Measurements from ENCODE around the gene STOX2. TPM values are rescaled to one million over a fixed set of nuclear protein-coding genes. Genes with fewer than 3 reads are reported as not detected.

The STOX2 gene
- total RNA-seq, 1 donor: 1.5 TPM

DNA sequence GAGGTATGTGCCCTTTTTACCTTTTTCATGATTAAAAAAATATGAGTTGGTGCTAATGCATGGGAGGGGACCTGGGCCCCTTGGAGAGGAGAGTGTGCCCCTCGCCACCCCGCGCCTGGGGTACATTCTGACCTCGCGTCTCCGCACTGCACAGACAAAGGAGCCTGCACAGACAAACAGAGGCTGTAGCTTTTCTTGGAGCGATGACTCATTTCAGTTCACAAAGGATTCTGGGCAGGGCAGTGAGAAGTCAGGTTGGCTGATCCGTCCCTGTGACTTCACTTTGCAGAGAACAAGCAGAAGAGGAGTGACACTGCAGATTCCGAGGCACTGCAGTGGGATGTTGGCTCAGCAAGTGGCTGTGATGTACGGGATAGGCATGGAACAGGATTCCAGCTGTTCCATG lies 82.9 kb downstream of the STOX2 start:
- TF ChIP-seq, protein P1, sequence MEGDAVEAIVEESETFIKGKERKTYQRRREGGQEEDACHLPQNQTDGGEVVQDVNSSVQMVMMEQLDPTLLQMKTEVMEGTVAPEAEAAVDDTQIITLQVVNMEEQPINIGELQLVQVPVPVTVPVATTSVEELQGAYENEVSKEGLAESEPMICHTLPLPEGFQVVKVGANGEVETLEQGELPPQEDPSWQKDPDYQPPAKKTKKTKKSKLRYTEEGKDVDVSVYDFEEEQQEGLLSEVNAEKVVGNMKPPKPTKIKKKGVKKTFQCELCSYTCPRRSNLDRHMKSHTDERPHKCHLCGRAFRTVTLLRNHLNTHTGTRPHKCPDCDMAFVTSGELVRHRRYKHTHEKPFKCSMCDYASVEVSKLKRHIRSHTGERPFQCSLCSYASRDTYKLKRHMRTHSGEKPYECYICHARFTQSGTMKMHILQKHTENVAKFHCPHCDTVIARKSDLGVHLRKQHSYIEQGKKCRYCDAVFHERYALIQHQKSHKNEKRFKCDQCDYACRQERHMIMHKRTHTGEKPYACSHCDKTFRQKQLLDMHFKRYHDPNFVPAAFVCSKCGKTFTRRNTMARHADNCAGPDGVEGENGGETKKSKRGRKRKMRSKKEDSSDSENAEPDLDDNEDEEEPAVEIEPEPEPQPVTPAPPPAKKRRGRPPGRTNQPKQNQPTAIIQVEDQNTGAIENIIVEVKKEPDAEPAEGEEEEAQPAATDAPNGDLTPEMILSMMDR (IDR thresholded peaks at IDR 0.05; ENCODE audit: insufficient read depth, low read length): no peak
- H3K4me3 ChIP-seq (ENCODE audit: low read depth, low read length): peak overlapping the region; percentile 58
- peak; percentile 95 for DNase-seq (ENCODE audit: low read depth)

DNA sequence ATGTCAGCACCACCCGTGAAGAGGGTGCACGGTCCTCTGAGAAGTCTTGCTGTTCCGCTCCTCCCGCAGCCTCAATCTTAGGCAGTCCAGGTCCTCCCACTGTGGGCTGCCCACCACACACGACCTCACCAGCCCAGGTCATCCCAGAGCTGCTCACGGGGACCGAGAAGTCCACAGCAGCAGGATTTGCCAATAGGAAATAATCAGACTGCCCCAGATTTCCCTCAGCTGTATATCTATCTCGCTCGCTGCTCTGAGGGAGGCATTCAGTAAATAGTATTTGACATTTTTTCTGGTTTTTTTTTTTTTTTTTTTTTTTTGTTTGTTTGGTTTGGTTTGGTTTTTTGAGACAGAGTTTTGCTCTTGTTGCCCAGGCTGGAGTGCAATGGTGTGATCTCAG lies 83.8 kb downstream of the STOX2 start:
- peak overlapping the region; percentile 44 for H3K4me3 ChIP-seq (ENCODE audit: low read depth, low read length)
- TF ChIP-seq, protein P1 (IDR thresholded peaks at IDR 0.05; ENCODE audit: insufficient read depth, low read length): no peak
- DNase-seq (ENCODE audit: low read depth): no peak

DNA sequence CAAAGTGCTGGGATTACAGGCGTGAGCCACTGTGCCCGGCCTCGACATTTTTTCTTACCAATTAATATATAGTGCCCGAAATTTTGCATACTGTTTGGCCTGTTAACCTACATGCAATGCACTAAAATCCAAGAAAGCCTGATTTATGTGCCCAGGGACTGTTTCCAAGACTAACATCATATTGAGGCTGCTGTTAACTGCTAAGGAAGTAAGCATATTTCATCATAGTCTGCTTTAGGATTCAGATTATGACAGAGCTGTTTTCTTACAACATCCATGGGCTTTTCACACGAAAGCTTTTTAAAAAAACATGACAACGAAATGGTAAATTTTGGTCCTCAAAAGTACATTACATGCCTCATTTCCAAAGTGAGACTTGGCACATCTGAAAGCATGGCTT lies 84.4 kb downstream of the STOX2 start:
- TF ChIP-seq, protein P1 (IDR thresholded peaks at IDR 0.05; ENCODE audit: insufficient read depth, low read length): no peak
- H3K4me3 ChIP-seq (ENCODE audit: low read depth, low read length): no peak overlapping the region
- peak; percentile 91 for DNase-seq (ENCODE audit: low read depth)

DNA sequence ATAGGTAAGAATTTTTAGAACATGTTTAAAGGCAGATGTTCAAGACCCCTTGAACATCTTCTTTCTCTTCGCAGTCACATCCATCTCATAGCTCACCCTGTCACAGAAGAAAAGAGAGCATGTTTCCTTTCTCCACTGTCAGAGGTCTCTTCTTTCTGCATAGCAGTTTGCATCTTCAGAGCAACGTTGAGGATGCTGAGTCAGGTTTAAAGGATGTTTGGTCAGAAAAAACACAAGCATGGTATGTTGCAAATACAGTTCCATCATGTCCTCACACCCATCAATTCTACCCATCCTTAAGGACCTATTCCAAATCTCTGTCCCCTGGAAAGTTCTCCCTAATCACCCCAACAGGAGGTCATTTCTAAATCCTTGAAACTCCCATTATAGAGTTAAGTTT lies 84.8 kb downstream of the STOX2 start:
- peak; percentile 32 for DNase-seq (ENCODE audit: low read depth)
- H3K4me3 ChIP-seq (ENCODE audit: low read depth, low read length): no peak overlapping the region
- TF ChIP-seq, protein P1 (IDR thresholded peaks at IDR 0.05; ENCODE audit: insufficient read depth, low read length): no peak

DNA sequence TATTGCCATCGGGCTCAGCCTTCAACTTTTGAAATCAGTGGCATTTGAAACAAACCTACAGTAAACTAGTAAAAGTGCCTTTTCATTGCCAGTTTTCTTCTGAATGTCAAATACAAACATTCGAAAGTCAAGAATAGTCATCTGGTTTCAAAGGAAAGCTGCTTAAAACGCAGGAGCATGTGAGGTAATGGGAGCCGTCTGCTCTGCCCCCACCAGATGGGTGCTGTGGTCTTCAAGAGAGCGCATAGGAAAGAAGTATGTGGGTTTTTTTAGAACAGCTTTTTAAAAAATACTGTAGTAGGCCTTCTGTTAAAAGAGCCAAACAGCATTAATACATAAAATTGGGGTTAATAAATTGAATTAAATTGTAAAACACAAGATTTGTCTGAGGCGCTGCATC lies 88.6 kb downstream of the STOX2 start:
- no peak for DNase-seq (ENCODE audit: low read depth)
- H3K4me3 ChIP-seq (ENCODE audit: low read depth, low read length): no peak overlapping the region
- TF ChIP-seq, protein P1 (IDR thresholded peaks at IDR 0.05; ENCODE audit: insufficient read depth, low read length): no peak

DNA sequence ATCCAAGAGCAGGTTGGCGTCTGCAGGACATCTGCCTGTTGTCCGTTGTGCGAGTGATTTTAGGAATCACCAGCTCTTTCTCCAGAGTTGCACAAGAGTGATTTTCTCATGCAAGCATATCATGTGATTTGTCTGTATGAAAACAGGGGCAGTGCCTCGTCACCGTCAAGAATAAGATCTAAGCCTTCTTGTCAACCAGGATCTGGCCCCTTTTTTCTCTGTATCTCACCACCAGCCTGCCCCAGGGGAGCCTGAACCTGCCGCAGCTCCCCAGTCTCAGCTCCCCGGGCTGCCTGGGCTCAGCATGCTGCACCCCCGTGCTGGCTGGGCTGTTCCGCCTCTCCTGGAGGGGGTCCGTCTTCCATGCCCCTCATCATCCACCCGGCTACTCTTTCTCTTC lies 90.5 kb downstream of the STOX2 start:
- TF ChIP-seq, protein P1 (IDR thresholded peaks at IDR 0.05; ENCODE audit: insufficient read depth, low read length): no peak
- H3K4me3 ChIP-seq (ENCODE audit: low read depth, low read length): no peak overlapping the region
- peak; percentile 50 for DNase-seq (ENCODE audit: low read depth)

DNA sequence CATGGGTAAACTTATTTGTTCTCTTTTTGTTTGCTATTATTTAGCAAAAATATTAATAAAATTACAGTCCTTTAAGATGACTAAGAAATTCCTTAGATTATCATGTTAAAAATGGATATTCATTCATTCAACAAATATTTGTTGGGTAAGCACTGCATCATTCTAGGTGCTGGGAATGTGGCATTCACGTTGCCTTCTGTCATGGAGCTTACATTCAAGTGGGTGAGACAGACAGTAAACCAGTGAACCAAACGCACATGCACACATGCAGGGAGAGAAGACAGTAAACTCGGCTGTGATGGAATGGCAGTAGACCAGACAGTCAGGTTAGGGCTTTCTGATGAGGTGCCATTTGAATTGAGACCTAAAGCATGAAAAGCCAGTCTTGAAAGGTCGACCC lies 91.8 kb downstream of the STOX2 start:
- no peak overlapping the region for H3K4me3 ChIP-seq (ENCODE audit: low read depth, low read length)
- TF ChIP-seq, protein P1 (IDR thresholded peaks at IDR 0.05; ENCODE audit: insufficient read depth, low read length): no peak
- DNase-seq (ENCODE audit: low read depth): peak; percentile 71
